ENCODE data around the gene TNS3.
"Not testable (repeated sequence)": the region's sequence is repeated elsewhere in the genome, so short reads cannot be mapped to it uniquely, and the experiment has no call there.

The TNS3 gene

DNA sequence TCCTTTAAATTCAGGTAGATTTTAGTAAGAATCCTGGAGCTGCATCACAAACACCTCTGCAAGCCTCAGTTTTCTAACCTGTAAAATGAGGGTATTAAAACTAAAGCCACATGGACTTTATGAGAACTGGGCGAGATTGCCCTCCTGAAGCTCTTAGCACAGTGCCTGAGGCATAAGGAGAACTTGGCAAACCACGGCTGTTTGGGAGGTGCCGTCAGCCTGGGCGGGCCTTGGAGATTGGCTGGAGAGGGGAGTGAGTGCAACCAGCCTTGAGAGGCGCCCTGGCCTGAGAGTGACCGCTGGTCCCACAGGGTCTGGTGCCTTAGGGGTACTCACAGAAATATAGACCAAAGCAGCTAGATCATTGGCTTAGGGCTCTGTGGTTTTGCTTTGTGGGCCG lies 5.4 kb upstream of the TNS3 start:
- no peak overlapping the region for H3K4me3 ChIP-seq (ENCODE audit: low read length)
- H3K9ac ChIP-seq (ENCODE audit: low read depth, low read length) = no peak overlapping the region
- no peaks in the 10 kb centered on the region for H3K36me3 ChIP-seq (ENCODE audit: insufficient read depth, low read length)
- H3K27me3 ChIP-seq (ENCODE audit: control insufficient read depth, insufficient read depth, low read length) = no peaks in the 10 kb centered on the region
- H3K4me1 ChIP-seq (ENCODE audit: control insufficient read depth, insufficient read depth, low read length) = peaks cover 37% of the 10 kb centered on the region
- no peak overlapping the region for H3K4me2 ChIP-seq (ENCODE audit: low read length)
- no peaks in the 10 kb centered on the region for H3K9me3 ChIP-seq (replicated peaks; ENCODE audit: low read length)

DNA sequence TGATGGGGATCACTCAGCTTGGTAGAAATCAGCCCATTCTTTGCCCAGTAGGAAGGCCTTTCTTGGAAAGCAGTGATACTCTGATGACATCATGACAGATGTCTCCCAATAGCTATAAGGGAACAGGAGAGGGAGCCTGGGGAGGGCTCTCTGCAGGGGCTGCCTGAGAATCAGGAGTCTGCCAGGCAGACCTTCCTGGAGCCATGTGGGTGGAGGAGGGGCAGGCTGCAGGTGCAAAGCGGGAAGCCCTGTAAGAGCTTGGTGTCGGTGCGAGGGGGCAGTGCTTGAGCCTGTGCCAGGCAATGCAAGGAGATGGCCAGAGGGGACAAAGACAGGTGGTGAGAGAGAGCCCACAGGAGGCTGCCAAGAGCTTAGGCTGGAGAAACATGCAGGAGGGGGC lies 5.0 kb upstream of the TNS3 start:
- H3K27me3 ChIP-seq (ENCODE audit: control insufficient read depth, insufficient read depth, low read length) = no peaks in the 10 kb centered on the region
- H3K9me3 ChIP-seq (replicated peaks; ENCODE audit: low read length) = no peaks in the 10 kb centered on the region
- H3K9ac ChIP-seq (ENCODE audit: low read depth, low read length) = no peak overlapping the region
- H3K4me2 ChIP-seq (ENCODE audit: low read length) = no peak overlapping the region
- H3K4me3 ChIP-seq (ENCODE audit: low read length) = no peak overlapping the region
- no peaks in the 10 kb centered on the region for H3K36me3 ChIP-seq (ENCODE audit: insufficient read depth, low read length)
- peaks cover 36% of the 10 kb centered on the region for H3K4me1 ChIP-seq (ENCODE audit: control insufficient read depth, insufficient read depth, low read length)

DNA sequence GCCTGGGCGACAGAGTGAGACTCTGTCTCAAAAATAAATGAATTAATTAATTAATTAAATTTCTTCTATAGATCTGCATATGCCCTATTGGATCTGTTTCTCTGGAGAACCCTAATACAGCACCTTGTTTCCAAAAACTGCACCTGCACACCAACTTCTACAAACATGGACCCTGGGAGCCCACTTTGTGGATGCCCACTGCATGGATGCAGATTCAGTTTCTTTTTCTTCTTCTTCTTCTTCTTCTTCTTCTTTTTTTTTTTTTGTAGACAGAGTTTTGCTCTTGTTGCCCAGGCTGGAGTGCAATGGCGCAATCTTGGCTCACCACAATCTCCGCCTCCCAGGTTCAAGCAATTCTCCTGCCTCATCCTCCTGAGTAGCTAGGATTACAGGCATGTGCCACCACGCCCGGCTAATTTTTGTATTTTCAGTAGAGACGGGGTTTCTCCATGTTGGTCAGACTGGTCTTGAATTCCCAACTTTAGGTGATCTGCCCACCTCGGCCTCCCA lies 4.3 kb upstream of the TNS3 start:
- H3K9me3 ChIP-seq (replicated peaks; ENCODE audit: low read length); H3K9ac ChIP-seq (ENCODE audit: low read depth, low read length); H3K36me3 ChIP-seq (ENCODE audit: insufficient read depth, low read length); H3K27me3 ChIP-seq (ENCODE audit: control insufficient read depth, insufficient read depth, low read length); H3K4me3 ChIP-seq (ENCODE audit: low read length); H3K4me2 ChIP-seq (ENCODE audit: low read length): not testable (repeated sequence)
- H3K4me1 ChIP-seq (ENCODE audit: control insufficient read depth, insufficient read depth, low read length) = peaks cover 29% of the 10 kb centered on the region

DNA sequence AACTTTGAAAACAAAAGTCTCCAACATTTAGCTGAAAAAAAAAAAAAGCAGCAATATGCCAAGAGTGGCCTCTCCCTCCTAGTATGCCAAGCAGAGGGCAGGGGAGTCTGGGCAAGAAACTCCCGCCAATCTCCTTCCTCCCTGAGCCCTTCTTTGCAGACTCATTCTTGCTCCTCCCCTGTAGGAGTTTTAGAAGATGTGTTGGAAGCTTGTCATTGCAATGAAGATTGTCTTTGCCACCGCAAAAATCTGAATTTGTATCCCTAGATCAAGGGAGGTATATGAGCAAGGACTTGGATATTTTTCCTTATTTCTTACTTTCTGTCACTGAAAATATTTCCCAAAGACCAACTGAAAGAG lies 2.6 kb upstream of the TNS3 start:
- H3K4me1 ChIP-seq (ENCODE audit: control insufficient read depth, insufficient read depth, low read length) = peaks cover 38% of the 10 kb centered on the region
- peak overlapping the region; percentile 12 for H3K9ac ChIP-seq (ENCODE audit: low read depth, low read length)
- H3K4me3 ChIP-seq (ENCODE audit: low read length) = no peak overlapping the region
- no peaks in the 10 kb centered on the region for H3K9me3 ChIP-seq (replicated peaks; ENCODE audit: low read length)
- no peak overlapping the region for H3K4me2 ChIP-seq (ENCODE audit: low read length)
- peaks cover under 1% of the 10 kb centered on the region for H3K36me3 ChIP-seq (ENCODE audit: insufficient read depth, low read length)
- H3K27me3 ChIP-seq (ENCODE audit: control insufficient read depth, insufficient read depth, low read length) = no peaks in the 10 kb centered on the region

DNA sequence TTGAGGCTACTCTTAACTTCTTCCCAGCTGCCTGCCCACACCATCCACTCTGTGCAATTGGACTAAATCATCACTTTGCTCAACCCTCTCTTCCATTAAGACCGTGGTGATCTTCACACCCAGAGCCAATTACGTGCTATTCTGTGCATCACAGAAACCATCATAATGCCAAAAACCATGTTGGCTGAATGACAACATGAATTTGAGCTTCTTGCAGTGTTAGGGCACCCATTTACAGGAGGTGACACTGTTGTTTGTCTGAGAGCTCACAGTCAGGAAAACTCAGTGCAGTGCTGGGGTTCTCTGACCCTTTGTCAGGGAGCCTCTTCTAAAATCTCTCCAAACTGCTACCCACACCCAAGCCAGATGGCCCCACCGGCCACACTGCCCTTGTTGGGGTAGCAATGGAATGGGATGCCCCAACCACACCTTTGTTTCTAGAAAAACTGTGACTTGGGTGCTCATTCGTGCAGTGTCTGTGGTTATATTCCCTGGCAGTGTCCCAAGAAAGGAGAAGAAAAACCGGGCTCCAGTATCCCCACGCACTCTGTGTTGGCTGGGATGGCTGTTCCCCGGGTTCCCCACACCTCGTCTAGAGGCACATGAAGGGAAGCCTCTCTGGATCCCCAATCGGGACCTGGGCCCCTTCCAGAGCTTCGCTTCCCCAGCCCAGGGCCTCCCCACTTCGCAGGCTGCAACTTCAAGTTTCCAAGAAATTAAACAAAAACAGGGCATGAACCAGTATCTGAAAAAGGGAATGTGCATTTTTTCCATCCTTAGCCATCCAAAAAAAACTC lies 2.0 kb upstream of the TNS3 start:
- Histone ChIP-seq H3K36me3 (ENCODE audit: insufficient read depth, low read length) (peaks cover 3% of the 10 kb centered on the region), H3K9ac (ENCODE audit: low read depth, low read length) (peak overlapping the region; percentile 98), H3K27me3 (ENCODE audit: control insufficient read depth, insufficient read depth, low read length) (no peaks in the 10 kb centered on the region), H3K4me1 (ENCODE audit: control insufficient read depth, insufficient read depth, low read length) (peaks cover 44% of the 10 kb centered on the region), H3K4me3 (ENCODE audit: low read length) (no peak overlapping the region), H3K4me2 (ENCODE audit: low read length) (no peak overlapping the region), H3K9me3 (replicated peaks; ENCODE audit: low read length) (no peaks in the 10 kb centered on the region)

DNA sequence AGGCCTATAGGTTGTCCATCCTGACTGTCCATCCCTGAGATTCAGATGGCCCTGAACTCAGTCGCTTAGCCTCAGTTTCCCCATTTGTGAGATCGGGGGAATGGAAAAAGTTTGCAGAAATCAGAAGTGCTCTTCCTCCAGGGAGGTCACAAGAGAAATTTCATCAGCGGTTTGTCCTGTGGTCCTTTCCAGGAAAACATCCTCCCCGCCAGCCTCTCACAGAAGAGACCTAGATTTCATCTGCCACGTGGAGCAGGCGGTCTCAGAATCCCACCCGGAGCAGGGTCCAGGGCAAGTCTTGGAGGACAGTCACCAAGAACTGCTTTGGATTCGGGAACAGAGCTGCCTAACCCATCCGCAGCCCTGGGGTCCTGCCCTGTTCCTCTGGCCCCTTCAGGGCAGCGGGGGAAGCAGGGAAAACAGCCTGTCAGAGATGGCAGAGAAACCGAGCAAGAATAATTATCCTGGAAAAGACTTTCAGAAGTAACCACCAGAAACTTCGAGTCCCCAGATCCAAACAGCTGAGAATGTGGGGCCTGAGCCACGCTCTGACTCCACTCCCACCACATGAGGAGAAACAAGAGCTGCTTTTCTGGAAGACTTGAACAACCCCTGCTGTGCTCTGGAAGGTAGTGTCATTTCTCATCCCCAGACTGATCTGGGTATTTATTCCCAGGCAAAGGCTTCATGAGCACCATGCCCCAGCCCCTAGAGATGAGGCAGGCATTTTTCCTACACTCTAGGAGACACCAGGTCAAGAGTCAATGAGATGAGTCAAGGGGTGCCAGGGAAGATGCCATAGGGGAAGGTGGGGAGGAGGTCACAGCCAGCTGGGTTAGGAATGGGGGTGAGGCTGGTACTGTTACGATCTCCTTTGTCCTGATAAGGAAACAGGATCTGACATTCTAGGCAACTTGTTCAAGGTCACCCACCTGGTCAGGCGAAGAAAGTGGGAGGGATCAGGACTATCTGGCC lies 1.1 kb upstream of the TNS3 start:
- no peaks in the 10 kb centered on the region for H3K27me3 ChIP-seq (ENCODE audit: control insufficient read depth, insufficient read depth, low read length)
- peak overlapping the region; percentile 94 for H3K4me3 ChIP-seq (ENCODE audit: low read length)
- H3K4me1 ChIP-seq (ENCODE audit: control insufficient read depth, insufficient read depth, low read length) = peaks cover 48% of the 10 kb centered on the region
- peak overlapping the region; percentile 98 for H3K9ac ChIP-seq (ENCODE audit: low read depth, low read length)
- H3K36me3 ChIP-seq (ENCODE audit: insufficient read depth, low read length) = peaks cover 3% of the 10 kb centered on the region
- peak overlapping the region; percentile 97 for H3K4me2 ChIP-seq (ENCODE audit: low read length)
- H3K9me3 ChIP-seq (replicated peaks; ENCODE audit: low read length) = no peaks in the 10 kb centered on the region

DNA sequence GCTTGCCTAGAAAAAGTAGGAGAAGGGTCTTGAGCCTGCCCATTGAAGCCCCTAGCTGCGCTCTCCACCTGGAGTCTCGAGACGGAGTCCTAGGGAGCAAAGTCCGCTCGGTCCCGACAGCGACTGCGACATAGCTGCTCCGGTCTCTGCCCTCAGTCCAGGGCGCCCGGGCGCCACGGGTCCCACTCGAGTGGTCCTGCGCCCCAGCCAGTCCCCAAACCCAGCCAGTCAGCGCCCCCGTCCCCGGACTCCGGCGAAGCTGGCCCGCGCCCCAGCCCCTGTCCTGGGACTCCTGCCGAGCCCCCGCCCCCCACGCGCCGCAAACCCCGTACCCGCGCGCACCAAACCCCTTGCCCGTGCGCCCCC lies 490 bp downstream of the TNS3 start:
- Histone ChIP-seq H3K4me2 (ENCODE audit: low read length) (peak overlapping the region; percentile 97), H3K9ac (ENCODE audit: low read depth, low read length) (peak overlapping the region; percentile 98), H3K4me1 (ENCODE audit: control insufficient read depth, insufficient read depth, low read length) (peaks cover 59% of the 10 kb centered on the region), H3K9me3 (replicated peaks; ENCODE audit: low read length) (no peaks in the 10 kb centered on the region), H3K27me3 (ENCODE audit: control insufficient read depth, insufficient read depth, low read length) (no peaks in the 10 kb centered on the region), H3K36me3 (ENCODE audit: insufficient read depth, low read length) (peaks cover 8% of the 10 kb centered on the region), H3K4me3 (ENCODE audit: low read length) (peak overlapping the region; percentile 94)

DNA sequence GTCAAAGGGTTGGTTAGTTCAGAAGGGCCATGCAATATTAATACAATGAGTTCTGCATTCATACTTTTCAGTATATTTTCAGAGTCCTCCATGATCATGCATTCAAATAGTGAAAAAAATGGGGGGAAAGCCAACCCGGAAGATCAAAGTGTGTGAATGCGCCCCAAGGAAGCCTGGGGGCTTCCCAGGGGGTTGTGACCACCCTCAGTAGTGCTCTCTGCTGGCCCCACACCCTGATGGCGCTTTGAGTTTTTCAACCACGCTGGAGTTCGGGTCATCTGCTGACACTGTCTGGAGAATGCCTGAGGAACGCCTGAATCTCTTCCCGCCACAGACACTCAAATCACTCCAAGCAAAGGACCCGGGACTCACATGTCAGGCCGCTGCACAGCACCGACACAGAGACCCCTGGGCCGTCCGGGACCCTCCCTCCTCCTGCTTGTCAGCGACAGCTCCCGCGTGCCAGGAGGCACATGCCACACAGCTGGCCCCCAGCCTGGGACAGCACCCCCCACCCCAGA lies 1.0 kb downstream of the TNS3 start:
- peak overlapping the region; percentile 98 for H3K9ac ChIP-seq (ENCODE audit: low read depth, low read length)
- H3K4me1 ChIP-seq (ENCODE audit: control insufficient read depth, insufficient read depth, low read length) = peaks cover 60% of the 10 kb centered on the region
- no peaks in the 10 kb centered on the region for H3K27me3 ChIP-seq (ENCODE audit: control insufficient read depth, insufficient read depth, low read length)
- H3K4me2 ChIP-seq (ENCODE audit: low read length) = peak overlapping the region; percentile 97
- H3K36me3 ChIP-seq (ENCODE audit: insufficient read depth, low read length) = peaks cover 8% of the 10 kb centered on the region
- peak overlapping the region; percentile 94 for H3K4me3 ChIP-seq (ENCODE audit: low read length)
- H3K9me3 ChIP-seq (replicated peaks; ENCODE audit: low read length) = no peaks in the 10 kb centered on the region

DNA sequence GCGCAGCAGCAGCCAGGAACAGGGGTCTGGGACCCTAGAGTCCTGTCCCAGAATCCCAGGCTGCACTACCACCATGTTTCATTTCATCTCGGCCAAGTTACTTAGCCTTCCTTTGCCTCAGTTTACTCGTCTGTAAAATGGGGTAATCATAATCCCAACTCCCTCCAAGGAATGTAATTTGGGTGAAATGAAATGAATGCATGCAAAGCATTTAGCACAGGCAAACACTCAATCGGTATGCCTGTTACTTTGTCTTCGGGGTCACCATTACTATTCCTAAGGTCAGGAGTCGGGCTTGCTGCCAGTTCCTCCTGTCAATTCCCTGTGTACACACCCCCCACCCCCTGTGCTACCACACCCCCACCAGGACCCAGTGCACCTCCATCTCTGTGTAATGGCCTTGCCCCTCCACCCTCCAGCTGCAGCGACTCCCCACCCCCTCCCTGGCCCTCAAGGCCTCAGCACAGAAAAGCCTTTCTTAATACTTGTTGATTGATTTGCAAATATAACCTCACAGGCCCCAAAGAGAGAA lies 1.7 kb downstream of the TNS3 start:
- Histone ChIP-seq H3K4me2 (ENCODE audit: low read length) (peak overlapping the region; percentile 97), H3K9ac (ENCODE audit: low read depth, low read length) (peak overlapping the region; percentile 98), H3K27me3 (ENCODE audit: control insufficient read depth, insufficient read depth, low read length) (no peaks in the 10 kb centered on the region), H3K36me3 (ENCODE audit: insufficient read depth, low read length) (peaks cover 8% of the 10 kb centered on the region), H3K9me3 (replicated peaks; ENCODE audit: low read length) (no peaks in the 10 kb centered on the region), H3K4me3 (ENCODE audit: low read length) (peak overlapping the region; percentile 94), H3K4me1 (ENCODE audit: control insufficient read depth, insufficient read depth, low read length) (peaks cover 60% of the 10 kb centered on the region)

DNA sequence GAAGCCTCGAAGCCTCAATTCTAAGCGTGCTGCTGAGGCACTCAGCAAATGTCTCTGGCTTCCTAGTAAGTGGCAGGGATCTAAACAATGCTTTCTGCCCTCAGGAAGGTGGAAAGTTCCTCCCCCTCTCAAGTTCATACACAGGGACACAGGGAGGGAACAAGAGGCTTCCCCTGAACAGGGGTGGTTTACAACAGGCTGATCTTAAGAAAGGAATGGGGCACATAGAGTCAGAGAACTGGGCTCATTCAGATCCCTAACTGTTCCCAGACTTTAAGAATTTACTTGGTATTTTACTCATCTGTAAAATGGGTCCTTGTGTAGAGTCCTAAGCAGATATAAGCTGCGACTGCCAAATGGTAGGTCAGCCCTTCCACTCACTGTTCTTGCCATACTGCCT lies 2.5 kb downstream of the TNS3 start:
- Histone ChIP-seq H3K4me1 (ENCODE audit: control insufficient read depth, insufficient read depth, low read length) (peaks cover 62% of the 10 kb centered on the region), H3K36me3 (ENCODE audit: insufficient read depth, low read length) (peaks cover 8% of the 10 kb centered on the region), H3K27me3 (ENCODE audit: control insufficient read depth, insufficient read depth, low read length) (no peaks in the 10 kb centered on the region), H3K9me3 (replicated peaks; ENCODE audit: low read length) (no peaks in the 10 kb centered on the region), H3K4me2 (ENCODE audit: low read length) (peak overlapping the region; percentile 97), H3K9ac (ENCODE audit: low read depth, low read length) (peak overlapping the region; percentile 98), H3K4me3 (ENCODE audit: low read length) (peak overlapping the region; percentile 94)

DNA sequence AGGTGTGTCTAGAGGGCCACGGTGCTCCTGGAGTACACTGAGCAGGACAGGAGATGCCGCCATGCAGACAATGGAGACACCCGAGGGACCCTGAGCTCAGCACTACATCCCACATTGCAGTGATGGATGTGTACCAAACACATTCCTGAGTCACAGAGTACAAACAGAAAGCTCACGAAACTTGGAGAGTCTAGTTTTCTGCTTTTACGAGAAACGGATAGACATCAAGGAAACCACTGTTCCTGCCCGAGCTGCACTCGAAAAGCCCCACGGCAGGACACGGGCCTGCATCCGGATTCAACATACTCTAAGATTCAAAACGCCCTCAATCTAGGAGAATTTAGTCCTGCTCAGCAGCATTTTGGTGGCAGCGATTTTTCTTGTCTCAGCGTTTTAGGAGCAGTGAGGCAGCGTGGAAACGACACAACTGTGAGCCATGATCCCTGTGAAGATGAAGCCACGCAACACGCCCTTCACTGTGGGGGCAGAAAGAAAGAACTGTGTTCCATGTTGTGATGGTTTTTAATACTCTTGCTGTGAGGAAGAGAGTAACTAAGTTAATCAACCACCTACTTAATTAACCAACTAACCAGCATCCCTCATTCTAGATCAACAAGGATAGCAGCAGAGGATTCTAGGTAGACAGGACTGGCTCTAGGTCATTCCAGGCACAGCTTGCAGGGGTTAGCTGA lies 3.2 kb downstream of the TNS3 start:
- H3K27me3 ChIP-seq (ENCODE audit: control insufficient read depth, insufficient read depth, low read length) = no peaks in the 10 kb centered on the region
- H3K9me3 ChIP-seq (replicated peaks; ENCODE audit: low read length) = no peaks in the 10 kb centered on the region
- peak overlapping the region; percentile 98 for H3K9ac ChIP-seq (ENCODE audit: low read depth, low read length)
- H3K4me2 ChIP-seq (ENCODE audit: low read length) = peak overlapping the region; percentile 97
- peaks cover 62% of the 10 kb centered on the region for H3K4me1 ChIP-seq (ENCODE audit: control insufficient read depth, insufficient read depth, low read length)
- H3K36me3 ChIP-seq (ENCODE audit: insufficient read depth, low read length) = peaks cover 8% of the 10 kb centered on the region
- no peak overlapping the region for H3K4me3 ChIP-seq (ENCODE audit: low read length)

All from skeletal muscle satellite cell (primary cell).